Measurements from ENCODE around the gene HECA. TPM values are rescaled to one million over a fixed set of nuclear protein-coding genes. Genes with fewer than 3 reads are reported as not detected.

HECA gene
- total and polyA plus RNA-seq, 2 of the 8 experiments (the other 6 are each of a cell fraction or from before 2014, with no cell fraction given): 2.4 to 9.2 TPM

- H4K8ac ChIP-seq (ENCODE audit: extremely low read depth, insufficient read depth, low read length): no peak overlapping the region
Observed at GRCh38 chr6:139166956-139167313, 32.1 kb downstream of the HECA start.

More at GRCh38 chr6:139166956-139167313, 32.1 kb downstream of the HECA start:
- Histone ChIP-seq H2BK20ac (ENCODE audit: low read length) (no peak overlapping the region), H3K18ac (ENCODE audit: extremely low read depth, low read length) (no peak overlapping the region), H3K4me1 (replicated peaks in 1 of 4; ENCODE audit: control insufficient read depth in 3 of 4, insufficient read depth in 4 of 4, low read length in 3 of 4) (no peaks in the 10 kb centered on the region), H3K79me2 (ENCODE audit: control insufficient read depth in 1 of 2, insufficient read depth in 2 of 2, low read length in 2 of 2) (no peaks in the 10 kb centered on the region; a peak in 1 of 4 replicates), H3K27ac (ENCODE audit: low read depth, low read length) (no peak overlapping the region), H3K9ac (replicated peaks in 1 of 4; ENCODE audit: extremely low read depth in 1 of 4, low read depth in 3 of 4, low read length in 3 of 4) (no peak overlapping the region), H2AK5ac (ENCODE audit: low read depth, low read length) (no peak overlapping the region), H4K5ac (ENCODE audit: insufficient read length, low read depth, low read length) (no peak overlapping the region), H3K27me3 (replicated peaks in 1 of 4; ENCODE audit: control insufficient read depth in 3 of 4, extremely low read depth in 1 of 4, insufficient read depth in 3 of 4, low read length in 3 of 4) (no peaks in the 10 kb centered on the region), H2BK15ac (ENCODE audit: low read length) (no peak overlapping the region), H4K20me1 (replicated peaks in 1 of 2; ENCODE audit: control insufficient read depth in 1 of 2, insufficient read depth in 2 of 2, low read length in 2 of 2) (peaks cover 0 to 5% of the 10 kb centered on the region in 2 experiments), H4K91ac (replicated peaks; ENCODE audit: insufficient read length, low read length) (no peak overlapping the region), H2BK5ac (ENCODE audit: low read depth, low read length) (no peak overlapping the region), H2BK120ac (replicated peaks; ENCODE audit: low read depth, low read length) (no peak overlapping the region), H3K23me2 (ENCODE audit: low read depth, low read length) (no peaks in the 10 kb centered on the region; the same call in 1 of the 2 replicates), H2AFZ (ENCODE audit: low read length) (no peak overlapping the region), H3K9me3 (ENCODE audit: insufficient read depth in 2 of 2, low read depth in 1 of 2, low read length in 1 of 2) (no peaks in the 10 kb centered on the region), H3K56ac (replicated peaks; ENCODE audit: insufficient read length, low read depth, low read length) (no peak overlapping the region), H2BK12ac (ENCODE audit: low read depth, low read length) (no peak overlapping the region), H3K4me3 (ENCODE audit: extremely low read depth in 1 of 4, insufficient read depth in 2 of 4, low read depth in 3 of 4, low read length in 4 of 4) (no peak overlapping the region), H3K4ac (replicated peaks; ENCODE audit: insufficient read length, low read depth, low read length) (no peak overlapping the region), H3K14ac (ENCODE audit: insufficient read length) (no peak overlapping the region), H3K4me2 (ENCODE audit: insufficient read depth in 1 of 2, low read depth in 2 of 2, low read length in 2 of 2) (no peak overlapping the region), H3K23ac (ENCODE audit: insufficient read length) (no peak overlapping the region), H3K36me3 (ENCODE audit: control insufficient read depth in 2 of 4, insufficient read depth in 4 of 4, low read length in 3 of 4) (peaks cover 0 to 6% (median 2%) of the 10 kb centered on the region in 4 experiments; a peak in 2 of 8 replicates), H3K79me1 (ENCODE audit: low read depth, low read length) (no peaks in the 10 kb centered on the region; the same call in 1 of the 2 replicates)
- no peak for FAIRE-seq
- CTCF ChIA-PET (ENCODE audit: partially characterized antibody): no interaction called here
- POLR2A ChIA-PET (ENCODE audit: partially characterized antibody): no interaction called here
- TF ChIP-seq EGR1 (IDR thresholded peaks at IDR 0.05; ENCODE audit: borderline replicate concordance, low read depth, low read length): no peak
- TF ChIP-seq CTCF (IDR thresholded peaks at IDR 0.05; ENCODE audit: control extremely low read depth in 1 of 3, insufficient read depth in 1 of 3, low read depth in 1 of 3, low read length in 3 of 3): no peak
- TF ChIP-seq POLR2A (IDR thresholded peaks at IDR 0.05; ENCODE audit: control extremely low read depth in 1 of 2, low read depth in 2 of 2, low read length in 2 of 2): no peak
- no peak for TF ChIP-seq RXRA (IDR thresholded peaks at IDR 0.05; ENCODE audit: insufficient read depth, low read depth, low read length)
- no peak for TF ChIP-seq POU5F1 (IDR thresholded peaks at IDR 0.05; ENCODE audit: low read depth, low read length)
- TF ChIP-seq SUZ12 (IDR thresholded peaks at IDR 0.05; ENCODE audit: low read length): no peak
- TF ChIP-seq TBP (IDR thresholded peaks at IDR 0.05; ENCODE audit: low read depth, low read length): no peak
- TF ChIP-seq SP4 (IDR thresholded peaks at IDR 0.05; ENCODE audit: low read length): no peak
- 96% methylated on average over 20 of the region's 20 CpGs; no CpG with 5 or more reads in 1 of the 2 experiments for WGBS, 2 experiments (ENCODE audit: extremely low coverage in 1 of 2, insufficient coverage in 1 of 2, insufficient read length in 1 of 2, insufficient replicate concordance in 2 of 2, low coverage in 1 of 2, low lambda C conversion rate in 2 of 2, missing lambda C conversion rate in 1 of 2)
- DNase-seq (ENCODE audit: low read depth in 1 of 2, low spot score in 2 of 2): no peak
